Activated T-helper 1 cell treated with anti-CD3 and anti-CD28 coated beads, Interleukin-12 subunit alpha, Interleukin-12 subunit beta, Interleukin-2, Interleukin-4 antibody, amounts not matched to agents 30 ng/mL and 10 ng/mL and 1 ng/mL, durations not matched to agents 14 hours and 24 hours and 36 hours (primary cell): ENCODE measurements around the gene GNA12. TPM values are rescaled to one million over a fixed set of nuclear protein-coding genes. Genes with fewer than 3 reads are reported as not detected.
"Not testable (repeated sequence)": the region's sequence is repeated elsewhere in the genome, so short reads cannot be mapped to it uniquely, and the experiment has no call there.

Experiments used
- DNase-seq: peaks from one replicate; pipeline ENCODE4 v3.0.0; 2021; ENCODE audit warnings: low spot score
- H3K27ac Mint-ChIP-seq: one replicate; pipeline ENCODE4 v1.8.0; 2021; ENCODE audit warnings: mild to moderate bottlenecking, mixed read lengths
- H3K27me3 Mint-ChIP-seq: one replicate; pipeline ENCODE4 v1.8.0; 2022; ENCODE audit warnings: mild to moderate bottlenecking, moderate library complexity, mixed read lengths; ENCODE audit not compliant: insufficient read depth
- H3K36me3 Mint-ChIP-seq: one replicate; pipeline ENCODE4 v1.8.0; 2021; ENCODE audit warnings: low read depth, mixed read lengths
- H3K4me1 Mint-ChIP-seq: one replicate; pipeline ENCODE4 v1.8.0; 2021; ENCODE audit warnings: low read depth, mixed read lengths
- H3K4me3 Mint-ChIP-seq: one replicate; pipeline ENCODE4 v1.8.0; 2021; ENCODE audit warnings: mild to moderate bottlenecking, moderate library complexity, mixed read lengths
- H3K9me3 Mint-ChIP-seq: one replicate; pipeline ENCODE4 v1.8.0; 2021; ENCODE audit warnings: mixed read lengths
- intact Hi-C: fragments of 100-400 bp; cut with micrococcal nuclease; formaldehyde crosslinking; loops from one replicate; pipeline ENCODE4 v1.15.1; 2024
- total RNA-seq: library from RNA; stranded (reverse); gene quantifications from 2 replicates; pipeline ENCODE4 v1.2.3, GENCODE V29; 2022

The GNA12 gene
- total RNA-seq, 1 donor from 2014 or later = 36.4 TPM

DNA sequence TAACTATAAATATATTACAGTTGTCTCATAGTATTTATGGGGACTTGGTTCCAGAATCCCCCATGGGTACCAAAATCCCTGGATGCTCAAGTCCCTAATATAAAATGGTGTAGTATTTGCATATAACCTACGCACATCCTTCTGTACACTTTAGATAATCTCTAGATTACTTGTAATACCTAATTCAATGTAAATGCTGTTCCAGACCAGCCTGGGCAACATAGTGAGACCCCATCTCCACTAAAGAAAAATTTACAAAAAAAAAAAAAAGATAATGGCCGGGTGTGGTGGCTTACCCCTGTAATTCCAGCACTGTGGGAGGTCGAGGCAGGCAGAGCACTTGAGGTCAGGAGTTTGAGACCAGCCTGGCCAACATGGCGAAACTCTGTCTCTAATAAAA is 17.4 kb upstream of the GNA12 start:
- Mint-ChIP-seq H3K27me3 (no peaks in the 10 kb centered on the region), H3K27ac (no peak overlapping the region), H3K4me1 (peaks cover 27% of the 10 kb centered on the region), H3K4me3 (no peak overlapping the region), H3K36me3 (peaks cover 2% of the 10 kb centered on the region), H3K9me3 (no peaks in the 10 kb centered on the region)
- DNase-seq = no peak
- intact Hi-C loops = loop anchor here (5.0 kb wide), 2 partner anchors 144 to 246 kb away; no protein-coding TSS in a partner anchor

DNA sequence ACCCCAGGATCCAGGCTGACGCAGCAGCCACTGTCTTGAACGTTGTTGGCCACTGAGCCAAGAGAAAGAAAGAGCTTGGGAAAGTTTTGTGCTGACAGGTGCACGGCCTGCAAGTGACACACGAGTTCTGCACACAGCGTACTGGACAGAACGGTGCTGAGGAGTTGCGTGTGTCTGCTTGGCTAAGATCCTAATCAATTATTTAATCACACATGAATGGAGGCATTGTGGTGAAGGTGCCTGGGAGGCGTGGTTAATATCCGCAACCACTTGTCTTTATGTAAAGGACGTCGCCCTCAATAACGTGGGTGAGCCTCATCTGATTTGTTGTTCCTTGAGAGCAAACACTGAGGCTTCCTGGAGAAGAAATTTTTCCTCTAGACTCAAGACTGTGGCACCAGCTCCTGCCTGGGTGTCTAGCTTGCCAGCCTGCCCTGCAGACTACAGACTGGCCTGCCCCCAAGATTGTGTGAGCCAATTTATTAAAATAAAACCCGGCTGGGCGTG is 16.6 kb upstream of the GNA12 start:
- peaks cover 27% of the 10 kb centered on the region for H3K4me1 Mint-ChIP-seq
- intact Hi-C loops = loop anchor here (5.0 kb wide), 2 partner anchors 143 to 247 kb away; no protein-coding TSS in a partner anchor
- no peaks in the 10 kb centered on the region for H3K9me3 Mint-ChIP-seq
- no peak overlapping the region for H3K4me3 Mint-ChIP-seq
- H3K36me3 Mint-ChIP-seq = peaks cover 2% of the 10 kb centered on the region
- H3K27me3 Mint-ChIP-seq = no peaks in the 10 kb centered on the region
- H3K27ac Mint-ChIP-seq = no peak overlapping the region
- no peak for DNase-seq

DNA sequence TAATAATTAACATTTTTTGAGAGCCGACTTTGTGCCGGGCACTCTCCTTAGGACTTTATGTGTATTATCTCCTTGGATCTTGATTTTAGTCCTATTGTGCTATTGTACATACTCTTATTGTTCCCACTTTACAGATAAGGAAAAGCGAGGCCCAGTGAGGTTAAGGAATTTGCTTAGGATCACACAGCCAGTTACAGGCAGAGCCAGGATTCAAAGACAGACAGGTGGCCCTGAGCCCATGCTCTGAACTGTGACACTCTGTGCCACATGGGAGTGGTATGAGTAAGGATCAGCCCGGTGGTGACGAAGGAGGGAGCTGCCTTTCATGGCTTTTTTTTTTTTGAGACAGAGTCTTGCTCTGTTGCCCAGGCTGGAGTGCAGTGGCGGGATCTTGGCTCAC is 15.8 kb upstream of the GNA12 start:
- Mint-ChIP-seq H3K4me3 (no peak overlapping the region), H3K27me3 (no peaks in the 10 kb centered on the region), H3K9me3 (no peaks in the 10 kb centered on the region), H3K36me3 (peaks cover 2% of the 10 kb centered on the region), H3K4me1 (peaks cover 24% of the 10 kb centered on the region), H3K27ac (no peak overlapping the region)
- intact Hi-C loops = loop anchor here (5.0 kb wide), 2 partner anchors 143 to 247 kb away; no protein-coding TSS in a partner anchor
- no peak for DNase-seq

DNA sequence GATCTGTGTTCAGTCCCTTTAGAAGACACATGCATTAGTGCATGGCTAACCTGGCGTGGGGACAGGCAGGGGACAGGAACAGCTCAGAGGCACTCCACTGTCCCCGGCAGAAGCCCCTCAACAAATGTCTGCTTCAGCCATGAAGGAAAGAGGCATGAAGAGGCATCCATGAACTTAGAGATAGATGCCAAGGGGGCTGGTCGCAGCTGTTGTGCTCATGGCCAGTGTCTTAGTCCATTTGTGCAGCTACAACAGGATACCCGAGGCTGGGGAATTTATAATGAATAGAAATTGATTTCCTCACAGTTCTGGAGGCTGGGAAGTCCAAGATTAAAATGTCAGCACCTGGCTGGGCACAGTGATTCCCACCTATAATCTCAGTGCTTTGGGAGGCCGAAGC is 14.5 kb upstream of the GNA12 start:
- intact Hi-C loops = no loop called here
- Mint-ChIP-seq H3K4me3 (no peak overlapping the region), H3K36me3 (peaks cover 1% of the 10 kb centered on the region), H3K27me3 (no peaks in the 10 kb centered on the region), H3K4me1 (peaks cover 14% of the 10 kb centered on the region), H3K9me3 (no peaks in the 10 kb centered on the region), H3K27ac (no peak overlapping the region)
- no peak for DNase-seq

DNA sequence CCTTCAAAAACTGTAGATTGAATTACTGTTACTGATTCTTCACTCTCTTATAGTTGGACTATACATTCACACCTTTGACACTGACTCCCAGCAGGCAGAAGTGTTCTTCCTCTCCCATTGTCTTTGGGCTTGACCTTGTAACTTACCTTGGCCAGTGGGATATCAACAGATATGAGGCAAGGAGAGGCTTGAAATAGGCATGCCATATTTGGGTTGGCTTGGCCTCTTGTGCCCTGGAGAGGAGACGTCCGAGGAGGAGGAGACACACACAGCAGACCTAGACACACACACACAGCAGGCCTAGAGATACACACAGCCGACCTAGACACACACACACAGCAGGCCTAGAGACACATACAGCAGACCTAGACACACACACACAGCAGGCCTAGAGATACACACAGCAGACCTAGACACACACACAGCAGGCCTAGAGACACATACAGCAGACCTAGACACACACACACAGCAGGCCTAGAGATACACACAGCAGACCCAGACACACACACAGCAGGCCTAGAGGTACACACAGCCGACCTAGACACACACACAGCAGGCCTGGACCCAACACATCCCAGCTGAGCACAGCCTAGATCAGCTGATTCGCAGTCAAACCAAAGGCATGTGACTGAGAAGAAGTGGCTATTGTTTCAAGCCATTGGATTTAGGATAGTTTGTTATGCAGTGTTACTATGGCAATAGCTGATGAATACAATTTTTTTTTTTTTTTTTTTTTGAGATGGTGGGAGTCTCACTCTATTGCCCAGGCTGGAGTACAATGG is 12.5 kb upstream of the GNA12 start:
- intact Hi-C loops = no loop called here
- H3K9me3 Mint-ChIP-seq = no peaks in the 10 kb centered on the region
- H3K36me3 Mint-ChIP-seq = peaks cover 1% of the 10 kb centered on the region
- no peak overlapping the region for H3K4me3 Mint-ChIP-seq
- peaks cover under 1% of the 10 kb centered on the region for H3K4me1 Mint-ChIP-seq
- peaks cover 2% of the 10 kb centered on the region for H3K27me3 Mint-ChIP-seq
- DNase-seq = no peak
- H3K27ac Mint-ChIP-seq = no peak overlapping the region

DNA sequence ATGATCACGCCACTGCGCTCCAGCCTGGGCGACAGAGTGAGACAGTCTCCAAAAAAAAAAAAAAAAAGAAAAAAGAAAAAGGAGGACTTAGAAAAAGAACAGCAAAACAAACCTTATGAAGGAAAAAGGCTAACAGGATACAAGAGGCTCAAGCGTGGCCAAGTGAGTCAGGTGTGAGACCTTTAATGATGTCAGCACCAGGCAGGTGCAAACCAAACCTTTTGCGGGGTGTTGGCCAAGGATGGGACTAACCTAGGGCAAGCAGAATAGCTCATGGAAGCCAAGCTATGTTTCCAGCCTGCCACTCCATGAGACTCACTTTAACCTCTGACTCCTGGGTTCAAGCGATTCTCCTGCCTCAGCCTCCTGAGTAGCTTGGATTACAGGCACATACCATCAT is 11.3 kb upstream of the GNA12 start:
- Mint-ChIP-seq H3K27me3 (peaks cover 2% of the 10 kb centered on the region), H3K27ac (no peak overlapping the region), H3K4me3 (no peak overlapping the region)

DNA sequence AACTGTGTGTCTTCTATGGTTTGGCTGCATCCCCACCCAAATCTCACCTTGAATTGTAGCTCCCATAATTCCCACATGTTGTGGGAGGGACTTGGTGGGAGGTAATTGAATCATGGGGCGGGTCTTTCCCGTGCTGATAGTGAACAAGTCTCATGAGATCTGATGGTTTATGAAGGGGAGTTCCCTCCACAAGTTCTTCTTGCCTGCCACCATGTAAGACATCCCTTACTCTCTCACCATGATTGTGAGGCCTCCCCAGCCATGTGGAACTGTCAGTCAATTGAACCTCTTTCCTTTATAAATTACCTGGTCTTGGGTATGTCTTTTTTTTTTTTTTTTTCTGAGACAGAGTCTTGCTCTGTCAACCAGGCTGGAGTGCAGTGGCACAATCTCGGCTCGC is 9.4 kb upstream of the GNA12 start:
- H3K4me3 Mint-ChIP-seq, intact Hi-C loops, H3K36me3 Mint-ChIP-seq, H3K27me3 Mint-ChIP-seq, H3K27ac Mint-ChIP-seq, H3K9me3 Mint-ChIP-seq, DNase-seq, H3K4me1 Mint-ChIP-seq: not testable (repeated sequence)

More for the DNA sequence above, 11.3 kb upstream of the GNA12 start:
- Mint-ChIP-seq H3K9me3 (no peaks in the 10 kb centered on the region), H3K4me1 (peaks cover 7% of the 10 kb centered on the region), H3K36me3 (peaks cover 1% of the 10 kb centered on the region)
- no peak for DNase-seq
- intact Hi-C loops = no loop called here

DNA sequence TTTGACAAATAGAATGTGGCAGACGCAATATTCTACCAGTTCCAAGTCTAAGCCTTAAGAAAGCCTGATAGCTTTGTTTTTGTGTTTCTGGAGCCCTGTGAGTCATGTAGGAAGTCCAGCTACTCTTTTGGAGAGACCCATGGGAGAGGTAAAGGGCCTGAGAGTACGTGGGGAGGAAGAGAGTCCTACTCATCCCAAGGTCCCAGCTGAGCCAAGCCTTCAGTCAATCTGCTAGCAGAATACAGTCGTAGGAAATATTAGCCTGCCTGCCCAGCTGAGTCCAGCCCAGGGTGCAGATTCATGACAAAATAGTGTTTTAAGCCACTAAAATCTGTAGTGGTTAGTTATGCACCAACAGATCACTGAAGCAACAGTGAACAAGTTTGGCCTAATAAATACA is 9.0 kb upstream of the GNA12 start:
- intact Hi-C loops = no loop called here
- no peak for DNase-seq
- Mint-ChIP-seq H3K27ac (no peak overlapping the region), H3K36me3 (peaks cover 1% of the 10 kb centered on the region), H3K4me1 (peaks cover 7% of the 10 kb centered on the region), H3K9me3 (no peaks in the 10 kb centered on the region), H3K4me3 (no peak overlapping the region), H3K27me3 (peaks cover 2% of the 10 kb centered on the region)

DNA sequence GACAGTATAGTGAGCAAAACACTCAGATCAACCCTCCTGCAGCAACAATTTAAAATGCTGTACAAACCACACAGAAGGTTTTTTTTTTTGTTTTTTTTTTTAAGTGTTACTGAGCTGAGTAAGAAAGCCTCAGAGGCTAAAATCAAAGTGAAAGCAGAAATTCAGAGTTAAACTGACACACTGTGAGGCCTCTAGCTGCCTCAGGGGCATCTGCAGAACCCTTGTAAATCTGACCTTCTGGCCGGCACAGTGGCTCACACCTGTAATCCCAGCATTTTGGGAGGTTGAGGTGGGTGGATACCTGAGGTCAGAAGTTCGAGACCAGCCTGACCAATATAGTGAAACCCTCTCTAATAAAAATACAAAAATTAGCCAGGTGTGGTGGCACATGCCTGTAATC is 7.4 kb upstream of the GNA12 start:
- H3K4me3 Mint-ChIP-seq = no peak overlapping the region
- H3K9me3 Mint-ChIP-seq = no peaks in the 10 kb centered on the region
- H3K4me1 Mint-ChIP-seq = peaks cover 7% of the 10 kb centered on the region
- peaks cover 2% of the 10 kb centered on the region for H3K27me3 Mint-ChIP-seq
- intact Hi-C loops = loop anchor here (1.0 kb wide), 2 partner anchors 12 to 14 kb away; no protein-coding TSS in a partner anchor
- no peak for DNase-seq
- H3K27ac Mint-ChIP-seq = peak overlapping the region; percentile 74
- H3K36me3 Mint-ChIP-seq = peaks cover 1% of the 10 kb centered on the region

DNA sequence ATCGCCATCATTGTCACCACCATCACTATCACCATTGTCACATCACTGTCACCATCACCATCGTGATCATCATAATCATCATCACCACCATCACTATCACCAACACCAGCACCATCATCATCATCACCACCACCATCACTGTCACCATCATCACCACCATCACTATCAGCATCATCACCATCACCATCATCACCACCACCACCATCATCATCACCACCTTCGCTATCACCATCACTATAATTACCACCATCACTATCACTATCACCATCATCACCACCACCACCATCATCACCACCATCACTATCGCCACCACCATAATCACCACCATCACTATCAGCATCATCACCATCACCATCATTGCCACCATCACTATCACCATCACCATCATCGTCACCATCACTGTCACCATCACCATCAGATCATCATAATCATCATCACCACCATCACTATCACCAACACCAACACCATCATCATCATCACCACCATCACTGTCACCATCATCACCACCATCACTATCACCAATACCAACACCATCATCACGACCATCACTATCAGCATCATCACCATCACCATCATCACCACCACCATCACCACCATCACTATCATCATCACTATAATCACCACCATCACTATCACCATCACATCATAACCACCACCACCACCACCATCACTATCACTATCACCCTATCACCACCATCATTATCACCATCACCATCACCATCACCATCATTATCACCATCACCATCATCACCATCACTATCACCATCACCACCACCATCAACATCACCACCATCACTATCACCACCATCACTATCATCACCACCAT is 6.0 kb upstream of the GNA12 start:
- H3K36me3 Mint-ChIP-seq = peaks cover 1% of the 10 kb centered on the region
- H3K27ac Mint-ChIP-seq = no peak overlapping the region
- peaks cover 2% of the 10 kb centered on the region for H3K27me3 Mint-ChIP-seq
- DNase-seq = no peak
- no peaks in the 10 kb centered on the region for H3K9me3 Mint-ChIP-seq
- no peak overlapping the region for H3K4me3 Mint-ChIP-seq
- intact Hi-C loops = loop anchor here (10.0 kb wide), 1 partner anchor 295 kb away; the partner anchor contains the start of genes BRAT1 and IQCE
- peaks cover 12% of the 10 kb centered on the region for H3K4me1 Mint-ChIP-seq

DNA sequence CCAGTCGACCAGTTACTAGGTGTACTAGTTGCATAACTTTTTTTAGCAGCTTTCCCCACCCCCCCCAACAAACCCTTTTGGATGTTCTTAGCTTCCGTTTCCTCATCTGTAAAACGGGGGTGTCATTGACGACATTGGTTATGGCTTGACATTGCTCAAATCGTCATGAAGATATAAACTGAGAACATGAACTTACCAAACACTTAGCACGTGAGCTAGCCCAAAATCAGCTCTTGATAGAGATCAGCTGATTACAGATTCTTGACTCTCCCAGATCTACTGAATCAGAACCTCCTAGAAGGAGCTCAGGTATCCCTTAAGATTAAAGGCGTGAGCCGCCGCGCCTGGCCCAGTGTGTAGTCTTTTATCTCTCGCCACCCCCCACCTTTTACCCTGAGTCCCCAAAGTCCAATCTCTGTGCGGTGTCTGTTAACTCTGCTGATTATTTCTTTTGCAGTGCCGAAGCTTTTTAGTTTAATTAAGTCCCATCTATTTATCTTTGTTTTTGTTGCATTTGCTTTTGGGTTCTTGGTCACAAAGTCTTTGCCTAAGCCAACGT is 1.0 kb upstream of the GNA12 start:
- H3K27me3 Mint-ChIP-seq = no peaks in the 10 kb centered on the region
- peaks cover 29% of the 10 kb centered on the region for H3K4me1 Mint-ChIP-seq
- H3K9me3 Mint-ChIP-seq = no peaks in the 10 kb centered on the region
- H3K4me3 Mint-ChIP-seq = peak overlapping the region; percentile 80
- peak overlapping the region; percentile 1 for H3K27ac Mint-ChIP-seq
- peaks cover 18% of the 10 kb centered on the region for H3K36me3 Mint-ChIP-seq
- no peak for DNase-seq
- intact Hi-C loops = loop anchor here (2.0 to 10.0 kb wide), 2 partner anchors 72 to 290 kb away; partner anchors contain the start of genes BRAT1 and IQCE

DNA sequence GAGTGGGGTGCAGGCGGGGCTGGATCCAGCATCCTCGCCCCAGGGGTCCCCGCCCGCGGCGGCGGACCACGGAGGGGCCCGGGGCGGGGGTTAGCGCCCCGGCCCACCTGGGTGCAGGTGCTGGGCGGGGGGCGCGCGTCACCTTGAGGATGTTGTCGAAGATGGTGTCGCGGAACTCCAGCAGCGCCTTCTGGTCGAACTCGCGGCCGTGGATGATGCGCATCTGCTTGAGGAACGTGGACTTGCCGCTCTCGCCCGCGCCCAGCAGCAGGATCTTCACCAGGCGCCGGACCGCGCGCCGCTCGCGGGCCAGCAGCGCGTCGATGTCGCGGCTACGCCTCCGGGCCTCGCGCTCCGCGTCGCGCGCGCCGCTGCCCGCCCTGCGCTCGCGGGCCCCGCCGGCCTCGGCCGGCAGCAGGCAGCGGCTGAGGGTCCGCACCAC is 376 bp downstream of the GNA12 start:
- no peak for DNase-seq
- no peaks in the 10 kb centered on the region for H3K9me3 Mint-ChIP-seq
- H3K4me3 Mint-ChIP-seq = peak overlapping the region; percentile 67
- peaks cover 24% of the 10 kb centered on the region for H3K36me3 Mint-ChIP-seq
- peaks cover 35% of the 10 kb centered on the region for H3K4me1 Mint-ChIP-seq
- no peak overlapping the region for H3K27ac Mint-ChIP-seq
- intact Hi-C loops = loop anchor here (1.0 to 10.0 kb wide), 6 partner anchors 20 to 289 kb away; partner anchors contain the start of genes BRAT1, IQCE and TTYH3
- H3K27me3 Mint-ChIP-seq = no peaks in the 10 kb centered on the region
